ENCODE results near the gene SENP8.

DNA sequence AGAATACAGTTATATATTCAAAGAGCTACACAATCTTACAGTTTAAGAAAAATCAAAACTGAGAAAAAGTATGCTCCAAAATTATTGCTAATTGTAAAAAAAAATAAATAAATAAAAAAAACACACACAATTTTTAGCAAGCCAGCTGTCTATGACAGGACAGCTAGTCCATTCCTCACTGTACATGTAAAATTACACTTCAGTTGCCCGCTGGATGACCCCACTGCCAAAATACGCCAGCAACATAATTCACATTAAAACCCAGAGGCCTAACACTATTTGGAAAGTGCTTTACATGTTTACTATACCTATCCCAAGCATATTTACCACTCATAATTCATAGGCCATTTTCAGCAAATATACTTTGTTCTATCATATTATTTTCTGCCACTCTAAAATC lies 6.1 kb upstream of the SENP8 start:
- TF ChIP-seq POLR2A (IDR thresholded peaks at IDR 0.05) (no peak), CTCF (IDR thresholded peaks at IDR 0.05) (no peak)
